Activated CD8-positive, alpha-beta T cell treated with anti-CD3 and anti-CD28 coated beads, Interleukin-2, amount 10 ng/mL, durations not matched to agents 7 days and 5 days (primary cell): Measurements from ENCODE around the gene RPS10. TPM values are rescaled to one million over a fixed set of nuclear protein-coding genes. Genes with fewer than 3 reads are reported as not detected.
A peak's percentile ranks its signal among the peaks of the same experiment; 100 is the strongest.

ENCODE experiments used
- ATAC-seq: fragments of 150-1000 bp; cut with Tn5 transposase; one replicate; pipeline ENCODE4 v1.10.0; 2021; ENCODE audit warnings: moderate library complexity
- CTCF ChIA-PET: fragments of 350-600 bp; sonication (Branson Sonifier 250); formaldehyde crosslinking; loops from one replicate; lab custom pipeline; 2021; ENCODE audit warnings: antibody characterized with exemption; lab: Charles Lee
- POLR2A ChIA-PET: fragments of 350-600 bp; sonication (Branson Sonifier 250); formaldehyde crosslinking; loops from one replicate; lab custom pipeline; 2021; ENCODE audit warnings: antibody characterized with exemption; lab: Charles Lee
- DNase-seq: peaks from one replicate; pipeline ENCODE4 v3.0.0-alpha.2; 2020
- H3K27ac Mint-ChIP-seq: one replicate; pipeline ENCODE4 v1.8.0; 2021; ENCODE audit warnings: mild to moderate bottlenecking, mixed read lengths
- H3K27me3 Mint-ChIP-seq: one replicate; pipeline ENCODE4 v1.8.0; 2021; ENCODE audit warnings: low read depth, mixed read lengths
- H3K36me3 Mint-ChIP-seq: one replicate; pipeline ENCODE4 v1.8.0; 2021; ENCODE audit warnings: low read depth, mixed read lengths
- H3K4me1 Mint-ChIP-seq: one replicate; pipeline ENCODE4 v1.8.0; 2021; ENCODE audit warnings: low read depth, mixed read lengths
- H3K4me3 Mint-ChIP-seq: one replicate; pipeline ENCODE4 v1.8.0; 2021; ENCODE audit warnings: mild to moderate bottlenecking, mixed read lengths
- H3K9me3 Mint-ChIP-seq: one replicate; pipeline ENCODE4 v1.8.0; 2022; ENCODE audit warnings: mixed read lengths; ENCODE audit not compliant: insufficient read depth
- total RNA-seq, 2 experiments: library from RNA; stranded (reverse); gene quantifications; one replicate each; pipeline ENCODE4 v1.2.3, GENCODE V29; 2021

Gene RPS10
- total RNA-seq, 2 experiments from 2014 or later: 1,272 to 1,289 TPM

DNA sequence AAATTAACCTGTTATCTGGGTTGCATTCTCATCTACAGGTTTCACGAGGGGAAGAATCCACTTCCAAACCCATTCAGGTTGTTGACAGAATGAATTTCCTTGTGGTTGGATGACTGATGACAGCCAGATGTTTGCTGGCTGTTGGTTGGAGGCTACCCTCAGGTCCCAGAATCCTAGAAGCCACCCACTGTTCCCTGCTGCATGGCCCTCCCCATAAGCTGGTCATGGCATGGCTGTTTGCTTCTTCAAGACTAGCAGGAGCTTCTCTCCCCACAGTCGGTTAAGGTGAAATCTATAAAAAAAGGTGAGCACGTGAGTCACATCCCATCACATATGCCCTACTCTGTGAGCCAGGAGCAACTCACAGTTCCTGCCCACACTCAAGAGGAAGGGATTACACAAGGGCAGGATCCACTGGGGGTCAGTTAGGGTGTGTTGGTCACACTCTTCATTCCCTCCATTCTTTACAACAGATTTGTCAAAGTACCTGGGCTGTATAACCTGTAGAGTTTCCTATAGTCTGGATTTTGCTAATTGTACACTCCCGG lies 19.5 kb upstream of the RPS10 start:
- H3K27ac Mint-ChIP-seq: no peak overlapping the region
- DNase-seq (no peak), ATAC-seq (no peak)
- no peak overlapping the region for H3K4me3 Mint-ChIP-seq
- H3K36me3 Mint-ChIP-seq: no peaks in the 10 kb centered on the region
- ChIA-PET POLR2A (no interaction called here), CTCF (no interaction called here)
- peaks cover 7% of the 10 kb centered on the region for H3K27me3 Mint-ChIP-seq
- peaks cover 2% of the 10 kb centered on the region for H3K4me1 Mint-ChIP-seq
- H3K9me3 Mint-ChIP-seq: no peaks in the 10 kb centered on the region

DNA sequence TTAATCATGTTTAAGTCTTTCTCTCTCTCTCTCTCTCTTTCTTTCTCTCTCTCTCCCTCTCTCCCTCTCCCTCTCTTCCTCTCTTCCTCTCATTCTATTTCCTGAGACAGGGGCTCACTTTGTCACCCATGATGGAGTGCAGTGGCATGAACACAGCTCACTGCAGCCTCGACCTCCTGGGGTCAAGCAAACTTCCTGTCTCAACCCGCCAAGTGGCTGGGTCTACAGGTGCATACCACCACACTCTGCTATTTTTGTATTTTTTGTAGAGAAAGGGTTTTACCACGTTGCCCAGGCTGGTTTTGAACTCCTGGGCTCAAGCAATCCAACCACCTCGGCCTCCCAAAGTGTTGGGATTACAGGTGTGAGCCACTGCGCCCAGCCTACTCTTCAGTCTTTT lies 15.7 kb upstream of the RPS10 start:
- Mint-ChIP-seq H3K9me3 (no peaks in the 10 kb centered on the region), H3K4me3 (no peak overlapping the region), H3K4me1 (peaks cover 2% of the 10 kb centered on the region), H3K27me3 (peaks cover 4% of the 10 kb centered on the region), H3K36me3 (no peaks in the 10 kb centered on the region), H3K27ac (no peak overlapping the region)
- ChIA-PET POLR2A (no interaction called here), CTCF (interaction anchor here (1.7 kb wide), 1 partner anchor 19 kb away, joined by 4 read pairs; no protein-coding TSS in a partner anchor)
- ATAC-seq (no peak), DNase-seq (no peak)

DNA sequence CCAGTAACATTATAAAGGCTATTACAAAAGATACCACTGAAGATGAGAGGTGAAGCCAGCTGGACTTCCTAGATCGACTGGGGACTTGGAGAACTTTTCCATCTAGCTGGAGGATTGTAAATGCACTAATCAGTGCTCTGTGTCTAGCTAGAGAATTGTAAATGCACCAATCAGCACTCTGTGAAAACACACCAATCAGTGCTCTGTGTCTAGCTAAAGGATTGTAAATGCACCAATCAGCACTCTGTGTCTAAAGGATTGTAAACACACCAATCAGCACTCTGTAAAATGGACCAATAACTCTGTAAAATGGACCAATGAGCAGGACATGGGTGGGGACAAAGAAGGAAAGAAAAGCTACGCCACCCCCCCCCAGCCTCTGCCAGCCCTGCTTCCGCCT lies 13.6 kb upstream of the RPS10 start:
- ChIA-PET POLR2A (no interaction called here), CTCF (interaction anchor here (0.8 to 1.6 kb wide), 2 partner anchors 22 to 24 kb away, joined by 3 read pairs; no protein-coding TSS in a partner anchor)
- Mint-ChIP-seq H3K4me1 (peaks cover 2% of the 10 kb centered on the region), H3K36me3 (no peaks in the 10 kb centered on the region), H3K27me3 (no peaks in the 10 kb centered on the region), H3K27ac (no peak overlapping the region), H3K4me3 (no peak overlapping the region), H3K9me3 (no peaks in the 10 kb centered on the region)
- no peak for DNase-seq
- ATAC-seq: no peak

GRCh38 chr6:34438705-34439104 lies 12.8 kb upstream of the RPS10 start:
- ChIA-PET CTCF (interaction anchor here (1.6 kb wide), 1 partner anchor 23 kb away, joined by 3 read pairs; no protein-coding TSS in a partner anchor), POLR2A (no interaction called here)
- ATAC-seq: no peak
- H3K27ac Mint-ChIP-seq: no peak overlapping the region
- DNase-seq: no peak
- H3K27me3 Mint-ChIP-seq: no peaks in the 10 kb centered on the region
- no peaks in the 10 kb centered on the region for H3K9me3 Mint-ChIP-seq
- H3K36me3 Mint-ChIP-seq: no peaks in the 10 kb centered on the region
- peaks cover 2% of the 10 kb centered on the region for H3K4me1 Mint-ChIP-seq
- no peak overlapping the region for H3K4me3 Mint-ChIP-seq

GRCh38 chr6:34437644-34437970 lies 11.7 kb upstream of the RPS10 start:
- H3K27me3 Mint-ChIP-seq: no peaks in the 10 kb centered on the region
- ATAC-seq (no peak), DNase-seq (no peak)
- no peak overlapping the region for H3K4me3 Mint-ChIP-seq
- no peaks in the 10 kb centered on the region for H3K9me3 Mint-ChIP-seq
- ChIA-PET POLR2A (no interaction called here), CTCF (no interaction called here)
- H3K36me3 Mint-ChIP-seq: no peaks in the 10 kb centered on the region
- peaks cover 2% of the 10 kb centered on the region for H3K4me1 Mint-ChIP-seq
- H3K27ac Mint-ChIP-seq: no peak overlapping the region

- Mint-ChIP-seq H3K9me3 (no peaks in the 10 kb centered on the region), H3K27me3 (no peaks in the 10 kb centered on the region), H3K36me3 (no peaks in the 10 kb centered on the region), H3K27ac (no peak overlapping the region), H3K4me3 (no peak overlapping the region), H3K4me1 (peaks cover 2% of the 10 kb centered on the region)
- ChIA-PET POLR2A (interaction anchor here (1.0 kb wide), 1 partner anchor 11 kb away, joined by 6 read pairs; the partner anchor contains the start of gene RPS10), CTCF (no interaction called here)
- no peak for DNase-seq
- no peak for ATAC-seq
These were observed 11.2 kb upstream of the RPS10 start for GRCh38 chr6:34436803-34437643.

DNA sequence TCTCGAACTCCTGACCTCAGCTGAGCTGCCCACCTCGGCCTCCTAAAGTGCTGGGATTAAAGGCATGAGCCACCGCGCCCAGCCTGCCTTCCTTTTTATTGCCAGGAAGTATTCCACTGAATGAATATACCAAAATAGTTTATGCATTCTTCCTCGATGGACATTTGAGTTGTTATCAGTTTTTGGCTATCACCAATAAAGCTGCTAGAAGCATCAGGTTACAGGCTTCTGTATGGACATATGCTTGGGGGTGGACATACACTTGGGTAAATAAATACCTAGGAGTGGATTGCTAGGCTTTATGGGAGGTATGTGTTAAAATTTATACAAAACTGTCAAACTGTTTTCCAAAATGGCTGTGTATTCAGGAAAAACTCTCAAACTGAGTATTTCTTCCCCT lies 10.0 kb upstream of the RPS10 start:
- DNase-seq (no peak), ATAC-seq (no peak)
- Mint-ChIP-seq H3K36me3 (no peaks in the 10 kb centered on the region), H3K9me3 (no peaks in the 10 kb centered on the region), H3K27me3 (peaks cover 4% of the 10 kb centered on the region), H3K27ac (no peak overlapping the region), H3K4me3 (no peak overlapping the region), H3K4me1 (no peaks in the 10 kb centered on the region)
- ChIA-PET CTCF (no interaction called here), POLR2A (interaction anchor here (1.0 kb wide), 1 partner anchor 10 kb away, joined by 6 read pairs; the partner anchor contains the start of gene RPS10)

DNA sequence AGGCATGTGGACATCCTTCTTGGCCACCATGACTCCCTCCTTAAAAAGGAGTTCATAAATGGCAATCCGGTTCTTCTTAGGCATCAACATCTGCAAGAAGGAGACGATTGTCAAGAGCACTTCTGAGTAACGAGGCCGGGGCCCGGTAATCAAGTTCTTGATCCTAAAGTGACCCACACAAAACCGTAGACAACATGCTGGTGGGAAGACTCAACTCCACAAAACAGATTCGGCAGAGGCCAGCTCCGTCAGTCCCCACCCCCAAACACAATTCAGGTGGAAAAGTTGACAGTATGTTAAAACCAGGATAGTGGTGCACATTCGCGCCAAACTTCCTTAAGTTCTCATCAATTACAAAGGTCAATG lies 754 bp downstream of the RPS10 start:
- H3K36me3 Mint-ChIP-seq: peaks cover 46% of the 10 kb centered on the region
- peak overlapping the region; percentile 99 for H3K4me3 Mint-ChIP-seq
- DNase-seq: peak; percentile 32
- H3K4me1 Mint-ChIP-seq: peaks cover 39% of the 10 kb centered on the region
- peak overlapping the region; percentile 98 for H3K27ac Mint-ChIP-seq
- H3K27me3 Mint-ChIP-seq: peaks cover 5% of the 10 kb centered on the region
- no peaks in the 10 kb centered on the region for H3K9me3 Mint-ChIP-seq
- ChIA-PET POLR2A (interaction anchor here (0.6 to 2.7 kb wide), 8 partner anchors 10 to 366 kb away, joined by 3 to 16 read pairs (median 4); partner anchors contain the start of genes BLTP3A, HMGA1 and SMIM29), CTCF (interaction anchor here (1.5 to 6.4 kb wide), 3 partner anchors 10 to 229 kb away, joined by 4 to 39 read pairs (median 26); partner anchors contain the start of gene SMIM29)
- ATAC-seq: peak; percentile 4

GRCh38 chr6:34424200-34425131 lies 1.4 kb downstream of the RPS10 start:
- CTCF ChIA-PET: interaction anchor here (0.6 to 6.4 kb wide), 5 partner anchors 9 to 388 kb away, joined by 3 to 39 read pairs (median 4); partner anchors contain the start of gene SMIM29

GRCh38 chr6:34423254-34423653 lies 2.6 kb downstream of the RPS10 start:
- peaks cover 57% of the 10 kb centered on the region for H3K36me3 Mint-ChIP-seq
- ChIA-PET POLR2A (interaction anchor here (2.6 to 2.7 kb wide), 2 partner anchors 8 to 186 kb away, joined by 9 to 16 read pairs; partner anchors contain the start of gene HMGA1), CTCF (interaction anchor here (1.0 to 6.4 kb wide), 3 partner anchors 8 to 227 kb away, joined by 3 to 39 read pairs (median 26); partner anchors contain the start of gene SMIM29)
- no peaks in the 10 kb centered on the region for H3K27me3 Mint-ChIP-seq
- no peak overlapping the region for H3K27ac Mint-ChIP-seq
- no peaks in the 10 kb centered on the region for H3K9me3 Mint-ChIP-seq
- ATAC-seq: no peak
- no peak for DNase-seq
- H3K4me3 Mint-ChIP-seq: peak overlapping the region; percentile 4
- H3K4me1 Mint-ChIP-seq: peaks cover 45% of the 10 kb centered on the region

More at GRCh38 chr6:34424200-34425131, 1.4 kb downstream of the RPS10 start:
- H3K4me1 Mint-ChIP-seq: peaks cover 41% of the 10 kb centered on the region
- H3K27ac Mint-ChIP-seq: peak overlapping the region; percentile 98
- POLR2A ChIA-PET: interaction anchor here (0.6 to 2.7 kb wide), 7 partner anchors 10 to 367 kb away, joined by 3 to 16 read pairs (median 4); partner anchors contain the start of genes BLTP3A, HMGA1 and SMIM29
- peaks cover 51% of the 10 kb centered on the region for H3K36me3 Mint-ChIP-seq
- no peak for ATAC-seq
- no peaks in the 10 kb centered on the region for H3K9me3 Mint-ChIP-seq
- no peak for DNase-seq
- H3K4me3 Mint-ChIP-seq: peak overlapping the region; percentile 99
- H3K27me3 Mint-ChIP-seq: peaks cover 2% of the 10 kb centered on the region

DNA sequence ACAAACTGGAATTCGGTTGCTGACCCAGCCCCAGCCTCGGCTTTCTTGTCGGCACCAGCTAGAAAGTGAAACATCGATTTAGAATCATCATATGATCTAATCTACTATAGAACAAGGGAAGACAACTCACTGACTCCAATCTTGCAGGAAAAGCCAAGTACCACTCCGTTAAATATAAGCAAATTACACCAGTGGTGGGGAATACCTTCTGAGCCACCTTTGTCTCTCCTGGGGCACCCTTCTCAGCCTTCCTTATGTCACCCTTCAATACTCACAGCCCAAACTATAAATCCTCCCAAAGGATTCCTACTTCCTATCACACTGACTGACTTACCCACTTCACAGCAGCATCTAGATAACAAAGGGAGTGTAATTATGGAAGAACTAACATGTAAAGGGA lies 7.5 kb downstream of the RPS10 start:
- Mint-ChIP-seq H3K9me3 (no peaks in the 10 kb centered on the region), H3K4me3 (no peak overlapping the region), H3K27me3 (no peaks in the 10 kb centered on the region), H3K4me1 (peaks cover 28% of the 10 kb centered on the region), H3K36me3 (peaks cover 62% of the 10 kb centered on the region), H3K27ac (peak overlapping the region; percentile 2)
- ChIA-PET POLR2A (interaction anchor here (0.6 kb wide), 1 partner anchor 530 kb away, joined by 3 read pairs; no protein-coding TSS in a partner anchor), CTCF (interaction anchor here (6.5 kb wide), 1 partner anchor 170 kb away, joined by 176 read pairs; the partner anchor contains the start of gene SMIM29)
- DNase-seq: no peak
- no peak for ATAC-seq
